Measurements from ENCODE around the gene LAMP1. TPM values are rescaled to one million over a fixed set of nuclear protein-coding genes. Genes with fewer than 3 reads are reported as not detected.

LAMP1 gene
- total RNA-seq, 3 donors from 2014 or later (not counting 1 experiment from before 2014, with no cell fraction given), result 137 to 168 (median 159) TPM

DNA sequence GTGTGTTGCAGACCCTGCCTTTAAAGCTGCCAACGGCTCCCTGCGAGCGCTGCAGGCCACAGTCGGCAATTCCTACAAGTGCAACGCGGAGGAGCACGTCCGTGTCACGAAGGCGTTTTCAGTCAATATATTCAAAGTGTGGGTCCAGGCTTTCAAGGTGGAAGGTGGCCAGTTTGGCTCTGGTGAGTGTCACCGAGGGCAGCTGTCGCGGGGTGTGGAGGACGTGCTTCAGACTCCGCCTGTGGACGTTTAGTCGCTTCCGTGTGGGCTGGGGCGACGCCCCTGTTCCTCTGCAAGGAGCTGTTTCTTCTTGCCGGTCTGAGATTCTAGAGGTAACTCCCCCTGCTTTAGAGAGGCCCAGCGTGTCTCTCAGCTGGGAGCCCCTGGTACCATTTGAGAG is 24.5 kb downstream of the LAMP1 start:
- Mint-ChIP-seq H3K27me3 (ENCODE audit: low read depth in 2 of 2) (no peaks in the 10 kb centered on the region), H3K4me3 (no peak overlapping the region)

DNA sequence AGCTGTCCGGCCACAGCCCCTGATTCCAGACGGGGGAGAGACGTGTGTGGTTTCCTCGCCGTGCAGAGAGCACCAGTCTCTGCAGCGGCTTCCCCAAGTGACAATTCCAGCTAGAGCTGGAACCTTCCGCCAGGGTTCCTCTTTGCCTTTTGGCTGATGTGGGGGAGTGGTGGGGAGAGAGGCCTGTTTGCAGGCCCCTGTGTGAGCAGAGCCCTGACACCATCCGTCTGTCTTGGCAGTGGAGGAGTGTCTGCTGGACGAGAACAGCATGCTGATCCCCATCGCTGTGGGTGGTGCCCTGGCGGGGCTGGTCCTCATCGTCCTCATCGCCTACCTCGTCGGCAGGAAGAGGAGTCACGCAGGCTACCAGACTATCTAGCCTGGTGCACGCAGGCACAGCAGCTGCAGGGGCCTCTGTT is 25.0 kb downstream of the LAMP1 start:
- Mint-ChIP-seq H3K4me1 (peaks cover 5 to 11% of the 10 kb centered on the region in 2 donors), H3K4me3 (no peak overlapping the region), H3K27me3 (ENCODE audit: low read depth in 2 of 2) (no peaks in the 10 kb centered on the region), H3K9me3 (no peaks in the 10 kb centered on the region), H3K36me3 (peaks cover 8% of the 10 kb centered on the region), H3K27ac (no peak overlapping the region)
- no peak for DNase-seq
- H3K27ac ChIP-seq (ENCODE audit: low read length), result no peak overlapping the region
- intact Hi-C loops (cut with micrococcal nuclease), result no loop called here
- H3K27me3 ChIP-seq (ENCODE audit: control insufficient read depth, insufficient read depth, low read length), result no peaks in the 10 kb centered on the region
- no peaks in the 10 kb centered on the region for H3K9me3 ChIP-seq (ENCODE audit: control insufficient read depth, insufficient read depth, low read length)
- H3K4me3 ChIP-seq (ENCODE audit: low read length), result no peak overlapping the region
- TF ChIP-seq, protein P1, sequence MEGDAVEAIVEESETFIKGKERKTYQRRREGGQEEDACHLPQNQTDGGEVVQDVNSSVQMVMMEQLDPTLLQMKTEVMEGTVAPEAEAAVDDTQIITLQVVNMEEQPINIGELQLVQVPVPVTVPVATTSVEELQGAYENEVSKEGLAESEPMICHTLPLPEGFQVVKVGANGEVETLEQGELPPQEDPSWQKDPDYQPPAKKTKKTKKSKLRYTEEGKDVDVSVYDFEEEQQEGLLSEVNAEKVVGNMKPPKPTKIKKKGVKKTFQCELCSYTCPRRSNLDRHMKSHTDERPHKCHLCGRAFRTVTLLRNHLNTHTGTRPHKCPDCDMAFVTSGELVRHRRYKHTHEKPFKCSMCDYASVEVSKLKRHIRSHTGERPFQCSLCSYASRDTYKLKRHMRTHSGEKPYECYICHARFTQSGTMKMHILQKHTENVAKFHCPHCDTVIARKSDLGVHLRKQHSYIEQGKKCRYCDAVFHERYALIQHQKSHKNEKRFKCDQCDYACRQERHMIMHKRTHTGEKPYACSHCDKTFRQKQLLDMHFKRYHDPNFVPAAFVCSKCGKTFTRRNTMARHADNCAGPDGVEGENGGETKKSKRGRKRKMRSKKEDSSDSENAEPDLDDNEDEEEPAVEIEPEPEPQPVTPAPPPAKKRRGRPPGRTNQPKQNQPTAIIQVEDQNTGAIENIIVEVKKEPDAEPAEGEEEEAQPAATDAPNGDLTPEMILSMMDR (IDR thresholded peaks at IDR 0.05), result no peak
- H3K36me3 ChIP-seq (ENCODE audit: control insufficient read depth, insufficient read depth, low read length), result peaks cover 44% of the 10 kb centered on the region
- 95% methylated on average over 17 of the region's 17 CpGs for WGBS (ENCODE audit: insufficient coverage)
- ATAC-seq, result no peak
- H3K4me1 ChIP-seq (ENCODE audit: control insufficient read depth, insufficient read depth, low read length), result no peaks in the 10 kb centered on the region

More for the DNA sequence above, 24.5 kb downstream of the LAMP1 start:
- Histone ChIP-seq H3K36me3 (ENCODE audit: control insufficient read depth, insufficient read depth, low read length) (peaks cover 44% of the 10 kb centered on the region), H3K4me1 (ENCODE audit: control insufficient read depth, insufficient read depth, low read length) (no peaks in the 10 kb centered on the region), H3K27me3 (ENCODE audit: control insufficient read depth, insufficient read depth, low read length) (no peaks in the 10 kb centered on the region), H3K27ac (ENCODE audit: low read length) (no peak overlapping the region), H3K4me3 (ENCODE audit: low read length) (no peak overlapping the region), H3K9me3 (ENCODE audit: control insufficient read depth, insufficient read depth, low read length) (no peaks in the 10 kb centered on the region)
- ATAC-seq, result no peak
- WGBS (ENCODE audit: insufficient coverage), result 98% methylated on average over 22 of the region's 22 CpGs
- TF ChIP-seq, protein P1 (IDR thresholded peaks at IDR 0.05), result no peak
- Mint-ChIP-seq H3K27ac (no peak overlapping the region), H3K4me1 (peaks cover 5 to 11% of the 10 kb centered on the region in 2 donors), H3K36me3 (peaks cover 8% of the 10 kb centered on the region), H3K9me3 (no peaks in the 10 kb centered on the region)
- intact Hi-C loops (cut with micrococcal nuclease), result no loop called here
- DNase-seq, result no peak

DNA sequence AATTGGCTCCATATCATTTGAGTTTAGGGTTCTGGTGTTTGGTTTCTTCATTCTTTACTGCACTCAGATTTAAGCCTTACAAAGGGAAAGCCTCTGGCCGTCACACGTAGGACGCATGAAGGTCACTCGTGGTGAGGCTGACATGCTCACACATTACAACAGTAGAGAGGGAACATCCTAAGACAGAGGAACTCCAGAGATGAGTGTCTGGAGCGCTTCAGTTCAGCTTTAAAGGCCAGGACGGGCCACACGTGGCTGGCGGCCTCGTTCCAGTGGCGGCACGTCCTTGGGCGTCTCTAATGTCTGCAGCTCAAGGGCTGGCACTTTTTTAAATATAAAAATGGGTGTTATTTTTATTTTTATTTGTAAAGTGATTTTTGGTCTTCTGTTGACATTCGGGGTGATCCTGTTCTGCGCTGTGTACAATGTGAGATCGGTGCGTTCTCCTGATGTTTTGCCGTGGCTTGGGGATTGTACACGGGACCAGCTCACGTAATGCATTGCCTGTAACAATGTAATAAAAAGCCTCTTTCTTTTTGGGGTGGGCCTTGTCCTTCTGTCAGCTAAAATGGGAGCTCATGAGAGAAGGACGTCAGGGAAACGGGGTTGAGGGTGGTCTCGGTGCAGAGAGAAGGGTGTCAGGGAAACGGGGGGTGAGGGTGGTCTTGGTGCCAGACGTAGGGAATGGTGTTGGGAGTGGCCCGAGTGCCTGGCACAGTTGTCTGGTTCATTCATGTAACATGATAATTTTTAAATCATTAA is 26.0 kb downstream of the LAMP1 start:
- H3K9me3 ChIP-seq (ENCODE audit: control insufficient read depth, insufficient read depth, low read length), result no peaks in the 10 kb centered on the region
- H3K27ac ChIP-seq (ENCODE audit: low read length), result no peak overlapping the region
- peaks cover 44% of the 10 kb centered on the region for H3K36me3 ChIP-seq (ENCODE audit: control insufficient read depth, insufficient read depth, low read length)
- no peaks in the 10 kb centered on the region for H3K4me1 ChIP-seq (ENCODE audit: control insufficient read depth, insufficient read depth, low read length)
- intact Hi-C loops (cut with micrococcal nuclease), result no loop called here
- TF ChIP-seq, protein P1 (IDR thresholded peaks at IDR 0.05), result no peak
- DNase-seq (no peak), ATAC-seq (no peak)
- Mint-ChIP-seq H3K4me1 (peaks cover 1 to 8% of the 10 kb centered on the region in 2 donors), H3K9me3 (no peaks in the 10 kb centered on the region), H3K27me3 (ENCODE audit: low read depth in 2 of 2) (no peaks in the 10 kb centered on the region), H3K4me3 (no peak overlapping the region), H3K36me3 (peaks cover 8% of the 10 kb centered on the region), H3K27ac (no peak overlapping the region)
- H3K27me3 ChIP-seq (ENCODE audit: control insufficient read depth, insufficient read depth, low read length), result no peaks in the 10 kb centered on the region
- WGBS (ENCODE audit: insufficient coverage), result 98% methylated on average over 23 of the region's 25 CpGs
- no peak overlapping the region for H3K4me3 ChIP-seq (ENCODE audit: low read length)

Data from natural killer cell (primary cell).